Hematopoietic multipotent progenitor cell treated with erythropoietin and hydrocortisone succinate and interleukin-3 and kit ligand, for 17 days (in vitro differentiated cells): ENCODE results near the gene GATAD2A.

Source experiments
- DNase-seq: peaks from one replicate; pipeline ENCODE4 v3.0.0-alpha.2; 2015; ENCODE audit warnings: low spot score

GATAD2A gene

DNA sequence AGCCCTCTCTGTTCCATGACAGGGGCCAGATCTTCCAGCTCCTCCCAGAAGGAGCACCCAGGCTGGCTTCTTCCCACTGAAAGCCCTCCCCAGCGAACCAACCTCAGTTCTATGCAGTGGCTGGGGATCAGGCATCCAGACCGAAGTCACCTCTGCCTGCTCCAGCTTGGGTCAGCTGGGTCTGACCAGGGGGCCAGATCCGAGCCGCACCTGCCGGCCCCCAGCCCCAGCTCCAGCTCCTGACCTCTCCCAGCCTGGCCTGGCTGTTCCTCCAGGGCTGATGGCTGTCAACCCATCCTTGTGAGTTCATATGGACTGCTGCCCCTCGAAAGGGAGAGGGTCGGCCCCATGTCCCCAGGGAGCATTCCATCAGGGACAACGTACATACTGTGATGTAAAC, 101.9 kb downstream of the GATAD2A start:
- DNase-seq: no peak

DNA sequence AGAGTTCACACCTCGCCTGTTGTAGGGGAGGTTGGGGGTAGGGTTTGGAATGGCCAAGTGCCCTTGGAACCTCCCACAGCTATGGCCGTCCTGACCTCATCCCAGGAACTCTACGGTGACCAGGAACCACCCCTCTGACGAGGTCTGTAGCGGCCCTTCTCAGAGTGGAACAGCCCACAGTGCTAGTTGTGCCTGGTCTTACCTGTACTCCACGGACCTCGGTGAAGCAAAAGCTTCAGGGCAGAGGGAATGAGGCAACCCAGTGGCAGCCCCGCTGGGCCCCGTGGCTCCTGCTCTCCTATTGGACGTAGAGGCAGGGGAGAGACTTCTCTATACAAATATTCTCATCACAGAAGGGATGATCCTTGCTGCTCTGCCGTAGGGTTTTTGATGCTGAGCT, 102.7 kb downstream of the GATAD2A start:
- DNase-seq: no peak

GRCh38 chr19:19510432-19510831, 105.0 kb downstream of the GATAD2A start:
- DNase-seq: no peak

GRCh38 chr19:19513682-19514081, 108.2 kb downstream of the GATAD2A start:
- no peak for DNase-seq

DNA sequence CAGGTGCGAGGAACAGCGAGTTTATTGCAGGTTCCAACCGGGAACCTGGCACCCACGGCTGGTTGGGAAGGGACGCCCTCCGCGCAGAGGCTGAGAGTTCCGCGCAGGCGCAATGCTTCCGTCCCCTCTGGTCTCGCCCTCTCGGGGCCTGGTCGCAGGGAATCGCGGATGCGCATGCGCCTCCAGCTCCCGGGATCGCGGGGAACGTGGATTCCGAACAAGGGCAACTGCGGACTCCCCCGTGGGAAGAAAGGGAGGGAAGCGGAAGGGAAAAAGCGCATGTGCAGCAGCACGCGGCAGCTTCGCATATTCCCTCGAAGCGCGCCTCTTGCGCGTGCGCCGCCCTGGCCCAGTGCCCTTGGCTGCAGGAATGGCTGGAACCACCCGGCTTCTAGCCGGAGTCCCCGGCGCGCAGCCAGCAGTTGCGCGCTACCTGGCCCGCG, 108.8 kb downstream of the GATAD2A start:
- DNase-seq: no peak

- no peak for DNase-seq
These were observed 109.6 kb downstream of the GATAD2A start, which contains the start of gene TSSK6 for GRCh38 chr19:19514881-19515641. Gene TSSK6, minus strand, starts transcription at chr19:19515548. Its CDS starts 121 bp downstream, at chr19:19515427.

DNA sequence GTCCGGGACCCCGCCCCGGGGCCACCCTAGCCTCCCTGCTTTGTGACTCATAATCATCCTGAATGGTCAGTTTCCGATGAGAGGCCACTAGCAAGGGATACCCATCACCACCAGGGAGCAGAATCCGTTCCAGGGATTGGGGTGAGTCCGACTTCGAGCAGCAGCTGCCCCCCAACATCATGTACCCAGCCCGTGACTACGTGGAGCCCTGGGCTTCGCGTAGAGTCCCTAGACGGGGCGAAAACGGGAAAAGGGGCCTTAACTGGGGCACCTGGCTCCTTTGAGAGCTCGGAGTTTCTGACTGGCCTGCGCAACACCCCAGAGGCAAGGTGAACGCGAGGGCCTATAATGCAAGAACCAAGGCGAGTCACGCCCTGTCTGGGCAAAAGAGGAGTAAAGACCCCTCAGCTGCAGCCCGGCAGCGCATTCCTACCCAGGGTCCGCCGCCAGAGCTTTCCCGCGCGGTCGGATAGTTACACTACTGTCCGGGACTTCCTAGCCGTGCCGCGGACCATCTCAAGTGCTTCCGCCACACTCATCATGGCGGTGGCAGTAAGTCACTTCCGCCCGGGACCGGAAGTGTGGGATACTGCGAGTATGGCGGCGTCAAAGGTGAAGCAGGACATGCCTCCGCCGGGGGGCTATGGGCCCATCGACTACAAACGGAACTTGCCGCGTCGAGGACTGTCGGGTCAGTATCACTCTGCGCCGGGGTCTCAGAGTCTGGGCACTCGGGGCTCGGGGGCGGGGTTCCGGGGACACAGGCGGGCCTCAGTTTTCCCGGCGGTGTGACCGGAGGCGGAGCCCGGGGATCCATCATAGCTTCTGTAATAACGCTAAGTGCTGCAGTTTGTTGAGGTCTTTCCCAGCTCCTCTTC, 110.4 kb downstream of the GATAD2A start, which contains the start of gene NDUFA13:
Gene NDUFA13 (plus strand): TSS at position 584 of the 878 bp plus-strand sequence. CDS start 14 bp downstream, at position 598.
- peak; percentile 97 for DNase-seq

GRCh38 chr19:19517235-19517619, 111.8 kb downstream of the GATAD2A start:
- no peak for DNase-seq

- no peak for DNase-seq
These were observed 115.5 kb downstream of the GATAD2A start for GRCh38 chr19:19520989-19521388.

DNA sequence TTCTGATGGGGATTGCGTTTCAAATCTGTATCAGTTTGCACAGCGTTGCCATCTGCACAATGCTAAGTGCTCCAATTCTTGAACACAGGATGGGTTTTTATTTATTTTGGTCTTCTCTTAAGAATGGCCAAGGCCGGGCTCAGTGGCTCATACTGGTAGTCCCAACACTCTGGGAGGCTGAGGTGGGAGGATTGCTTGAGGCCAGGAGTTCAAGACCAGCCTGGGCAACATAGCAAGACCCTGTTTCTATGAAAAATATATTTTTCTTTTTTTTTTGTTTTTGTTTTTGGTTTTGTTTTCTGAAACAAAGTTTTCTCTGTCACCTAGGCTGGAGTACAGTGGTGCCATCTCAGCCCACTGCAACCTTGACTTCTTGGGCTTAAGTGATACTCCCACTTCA, 117.7 kb downstream of the GATAD2A start:
- DNase-seq: no peak

DNA sequence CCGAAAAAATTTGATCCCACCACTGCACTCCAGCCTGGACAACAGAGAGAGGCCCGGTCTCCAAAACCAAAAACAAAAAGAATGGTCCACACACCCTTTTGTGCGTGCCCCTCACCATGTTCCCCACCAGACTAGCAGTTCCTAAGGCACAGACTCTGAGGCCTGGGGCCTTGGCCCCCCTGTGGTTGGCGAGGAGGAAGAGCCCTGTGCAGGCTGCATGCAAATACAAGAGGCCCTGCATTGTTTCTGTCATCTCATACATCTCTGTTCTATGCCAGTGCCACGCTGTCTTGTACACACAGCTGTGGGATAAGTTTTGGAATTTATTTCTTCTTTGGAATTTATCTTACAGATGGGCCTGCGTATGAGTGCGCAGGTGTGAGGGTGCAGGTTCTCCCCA, 118.6 kb downstream of the GATAD2A start:
- no peak for DNase-seq

DNA sequence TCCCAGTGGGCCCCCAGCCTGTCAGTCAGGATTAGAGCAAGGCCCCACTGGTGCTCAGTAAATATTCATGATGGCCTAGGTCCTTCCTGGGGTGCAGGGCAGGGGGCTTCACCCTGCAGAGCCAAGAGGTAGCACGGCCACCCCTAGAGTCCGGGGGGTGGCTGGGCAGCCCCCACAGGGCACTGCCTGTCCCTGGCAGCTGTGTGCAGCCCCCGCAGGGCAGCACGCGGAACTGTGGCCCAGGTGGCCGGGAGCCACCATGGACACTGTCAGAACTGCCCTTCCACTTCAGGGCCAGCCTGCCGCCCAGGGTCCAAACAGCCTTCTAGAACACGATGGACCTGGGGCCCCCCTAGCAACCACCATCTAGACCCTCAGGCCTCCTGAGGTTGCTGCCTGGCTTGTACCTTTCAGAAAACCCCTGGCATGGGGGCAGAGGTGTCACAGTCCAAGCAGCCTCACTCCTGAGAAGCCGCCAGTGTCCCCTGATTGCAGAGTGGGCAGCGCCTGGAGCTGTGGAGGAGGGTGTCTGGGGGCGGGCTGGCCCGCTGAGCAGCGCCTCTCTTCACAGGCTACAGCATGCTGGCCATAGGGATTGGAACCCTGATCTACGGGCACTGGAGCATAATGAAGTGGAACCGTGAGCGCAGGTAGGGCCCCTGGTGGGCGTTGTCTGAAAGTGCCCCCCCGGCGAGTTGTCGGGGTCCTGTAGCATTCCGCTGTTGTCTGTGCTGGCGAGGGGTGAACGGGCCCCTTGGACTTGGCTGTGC, 120.3 kb downstream of the GATAD2A start:
- no peak for DNase-seq

- no peak for DNase-seq
These were observed 121.3 kb downstream of the GATAD2A start for GRCh38 chr19:19526581-19527370.

DNA sequence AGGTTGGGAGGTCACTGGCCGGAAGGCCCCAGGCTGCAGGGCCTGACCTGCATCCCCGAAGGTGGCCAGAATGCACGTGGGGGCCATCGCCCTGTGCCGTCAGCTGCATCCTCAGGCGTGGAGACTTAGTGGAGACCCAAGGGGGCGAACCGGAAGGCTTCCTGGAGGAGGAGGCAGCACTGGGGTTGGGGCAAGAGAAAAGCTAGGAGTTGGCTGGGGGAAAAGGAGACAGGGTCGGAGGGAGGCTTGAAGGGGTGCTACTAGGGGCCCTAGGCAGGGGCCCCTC, 121.8 kb downstream of the GATAD2A start:
- no peak for DNase-seq

GRCh38 chr19:19527674-19528625, 122.5 kb downstream of the GATAD2A start:
- DNase-seq: no peak

DNA sequence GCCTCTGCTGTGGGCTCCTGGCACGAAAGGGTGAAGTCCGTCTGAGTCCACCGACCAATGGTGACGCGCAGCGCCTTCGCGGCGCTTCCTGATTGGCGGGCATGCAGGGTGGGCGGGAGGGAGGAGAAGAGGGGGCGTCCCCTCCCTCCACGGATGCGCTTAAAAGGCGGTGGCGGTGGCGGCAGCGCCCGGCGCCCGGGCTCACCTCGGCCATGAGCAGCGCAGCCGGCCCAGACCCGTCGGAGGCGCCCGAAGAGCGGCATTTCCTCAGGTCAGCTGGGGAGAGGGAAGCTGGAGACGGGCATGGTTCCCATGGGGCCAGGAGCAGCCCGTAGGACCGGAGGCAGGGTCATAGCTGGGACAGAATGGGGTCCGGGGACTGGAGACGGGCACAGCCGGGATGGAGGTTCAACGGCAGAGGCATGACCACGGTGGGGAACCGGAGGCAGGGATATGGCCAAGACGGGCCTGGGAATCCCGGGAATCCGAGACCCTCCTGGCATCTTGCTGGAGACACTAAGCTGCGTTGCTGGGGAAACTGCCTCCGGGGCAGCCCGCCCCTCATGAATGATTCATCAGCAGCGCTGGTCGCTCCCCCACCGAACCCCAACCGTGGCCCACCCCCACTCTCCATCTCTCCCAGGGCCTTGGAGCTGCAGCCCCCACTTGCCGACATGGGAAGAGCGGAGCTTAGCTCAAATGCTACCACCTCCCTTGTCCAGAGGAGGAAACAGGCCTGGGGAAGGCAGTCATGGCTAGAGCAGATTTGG, 123.4 kb downstream of the GATAD2A start, which contains the start of gene YJEFN3:
Gene YJEFN3 (plus strand): TSS at position 191 of the 770 bp plus-strand sequence. CDS start 22 bp downstream, at position 213.
- no peak for DNase-seq

GRCh38 chr19:19529783-19530422, 124.4 kb downstream of the GATAD2A start:
- no peak for DNase-seq

GRCh38 chr19:19530423-19530804, 124.9 kb downstream of the GATAD2A start:
- no peak for DNase-seq

GRCh38 chr19:19530889-19531288, 125.4 kb downstream of the GATAD2A start:
- DNase-seq: no peak
